ENCODE data around the gene TMEM229B.

DNA sequence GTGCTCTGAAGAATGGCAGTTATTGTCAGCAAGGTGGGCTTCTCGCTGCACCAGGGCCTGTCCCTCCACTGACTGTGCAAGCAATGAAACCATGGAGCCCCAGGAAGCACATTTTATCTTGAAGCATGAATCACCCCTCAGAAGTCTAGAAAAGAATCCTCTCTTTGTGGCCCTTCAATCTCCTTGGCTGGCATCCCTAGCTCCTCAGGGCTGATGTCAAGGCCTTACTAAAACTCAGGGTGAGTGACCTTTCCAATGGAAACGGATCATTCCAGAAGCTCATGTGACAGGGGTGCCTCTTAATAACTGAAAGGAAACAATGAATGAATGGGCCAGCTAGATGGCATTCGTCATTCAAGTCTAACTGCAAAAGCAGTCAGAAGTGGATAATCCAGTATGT is 22.3 kb upstream of the TMEM229B start:
- TF ChIP-seq ZFX (IDR thresholded peaks at IDR 0.05; ENCODE audit: borderline replicate concordance), result no peak
- TF ChIP-seq CTCF (IDR thresholded peaks at IDR 0.05), result no peak

All from 22Rv1 (cell line).